H1 (cell line): Measurements from ENCODE around the gene KCNA2. TPM values are rescaled to one million over a fixed set of nuclear protein-coding genes. Genes with fewer than 3 reads are reported as not detected.

Experiments
- polyA plus RNA-seq, 7 experiments: library from polyadenylated mRNA; depleted of rRNA in 3 of 7; stranded (reverse) in 5 of 7; unstranded in 2 of 7; fragments of >200 nt in 5 of 7; fragments of 200-250 nt in 2 of 7; gene quantifications; 1 replicate in 5 of 7; 2 replicates in 1 of 7; 4 replicates in 1 of 7; pipeline versions ENCODE4 v1.2.1 to v1.2.3, GENCODE V29; 2011 to 2013; ENCODE audit warnings: missing spikeins in 2 of 7, mixed read lengths in 2 of 7
- total RNA-seq: library from RNA; stranded (reverse); fragmentation: NEBNext Ultra II Directional; extraction: Animal tissue kit (Norgen Biotek cat#: 25700); gene quantifications from 2 replicates; pipeline ENCODE4 v1.2.1, GENCODE V29; 2021
- TF ChIP-seq, protein P1 (sequence below): IDR thresholded peaks from 2 replicates; pipeline ENCODE4 v1.6.1; 2012; ENCODE audit warnings: low read length, inconsistent platforms

KCNA2 gene
- total and polyA plus RNA-seq, 2 of the 8 experiments (the other 6 are each of a cell fraction or from before 2014, with no cell fraction given) = 0.26 to 0.78 TPM

GRCh38 chr1:110559157-110559556 lies 47.0 kb downstream of the KCNA2 start (continued):
- TF ChIP-seq, protein P1, sequence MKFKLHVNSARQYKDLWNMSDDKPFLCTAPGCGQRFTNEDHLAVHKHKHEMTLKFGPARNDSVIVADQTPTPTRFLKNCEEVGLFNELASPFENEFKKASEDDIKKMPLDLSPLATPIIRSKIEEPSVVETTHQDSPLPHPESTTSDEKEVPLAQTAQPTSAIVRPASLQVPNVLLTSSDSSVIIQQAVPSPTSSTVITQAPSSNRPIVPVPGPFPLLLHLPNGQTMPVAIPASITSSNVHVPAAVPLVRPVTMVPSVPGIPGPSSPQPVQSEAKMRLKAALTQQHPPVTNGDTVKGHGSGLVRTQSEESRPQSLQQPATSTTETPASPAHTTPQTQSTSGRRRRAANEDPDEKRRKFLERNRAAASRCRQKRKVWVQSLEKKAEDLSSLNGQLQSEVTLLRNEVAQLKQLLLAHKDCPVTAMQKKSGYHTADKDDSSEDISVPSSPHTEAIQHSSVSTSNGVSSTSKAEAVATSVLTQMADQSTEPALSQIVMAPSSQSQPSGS = no peak
